ENCODE measurements around the gene SH3BGRL2. TPM values are rescaled to one million over a fixed set of nuclear protein-coding genes. Genes with fewer than 3 reads are reported as not detected.

SH3BGRL2 gene
- total RNA-seq, 3 donors from 2014 or later (not counting 1 experiment from before 2014, with no cell fraction given): 0.68 to 5.8 (median 1.6) TPM

DNA sequence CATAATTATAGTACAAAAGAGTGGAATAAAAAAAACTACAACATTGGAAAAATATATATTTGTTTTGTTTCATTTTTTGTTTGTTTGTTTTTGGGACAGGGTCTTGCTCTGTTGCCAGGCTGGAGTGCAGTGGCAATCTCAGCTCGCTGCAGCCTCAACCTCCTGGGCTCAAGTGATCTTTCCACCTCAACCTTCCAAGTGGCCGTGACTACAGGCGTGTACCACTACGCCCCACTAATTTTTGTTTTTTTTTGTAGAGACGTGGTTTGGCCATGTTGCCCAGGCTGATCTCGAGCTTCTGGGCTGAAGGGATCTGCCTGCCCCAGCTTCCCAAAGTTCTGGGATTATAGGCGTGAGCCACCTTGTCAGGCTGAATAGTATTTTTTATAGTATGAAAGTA is 41.4 kb upstream of the SH3BGRL2 start:
- Mint-ChIP-seq H3K36me3 (no peaks in the 10 kb centered on the region), H3K27ac (no peak overlapping the region), H3K9me3 (peaks cover 0 to 2% of the 10 kb centered on the region in 2 donors), H3K4me1 (no peaks in the 10 kb centered on the region), H3K27me3 (ENCODE audit: low read depth in 2 of 2) (no peaks in the 10 kb centered on the region), H3K4me3 (no peak overlapping the region)
- no peaks in the 10 kb centered on the region for H3K9me3 ChIP-seq (ENCODE audit: control insufficient read depth, insufficient read depth, low read length)
- no peaks in the 10 kb centered on the region for H3K4me1 ChIP-seq (ENCODE audit: control insufficient read depth, insufficient read depth, low read length)
- no peaks in the 10 kb centered on the region for H3K36me3 ChIP-seq (ENCODE audit: control insufficient read depth, insufficient read depth, low read length)
- no peak overlapping the region for H3K4me3 ChIP-seq (ENCODE audit: low read length)
- ATAC-seq (no peak), DNase-seq (no peak)
- no peak overlapping the region for H3K27ac ChIP-seq (ENCODE audit: low read length)
- WGBS (ENCODE audit: insufficient coverage): 72% methylated on average over 7 of the region's 7 CpGs
- TF ChIP-seq, protein P1, sequence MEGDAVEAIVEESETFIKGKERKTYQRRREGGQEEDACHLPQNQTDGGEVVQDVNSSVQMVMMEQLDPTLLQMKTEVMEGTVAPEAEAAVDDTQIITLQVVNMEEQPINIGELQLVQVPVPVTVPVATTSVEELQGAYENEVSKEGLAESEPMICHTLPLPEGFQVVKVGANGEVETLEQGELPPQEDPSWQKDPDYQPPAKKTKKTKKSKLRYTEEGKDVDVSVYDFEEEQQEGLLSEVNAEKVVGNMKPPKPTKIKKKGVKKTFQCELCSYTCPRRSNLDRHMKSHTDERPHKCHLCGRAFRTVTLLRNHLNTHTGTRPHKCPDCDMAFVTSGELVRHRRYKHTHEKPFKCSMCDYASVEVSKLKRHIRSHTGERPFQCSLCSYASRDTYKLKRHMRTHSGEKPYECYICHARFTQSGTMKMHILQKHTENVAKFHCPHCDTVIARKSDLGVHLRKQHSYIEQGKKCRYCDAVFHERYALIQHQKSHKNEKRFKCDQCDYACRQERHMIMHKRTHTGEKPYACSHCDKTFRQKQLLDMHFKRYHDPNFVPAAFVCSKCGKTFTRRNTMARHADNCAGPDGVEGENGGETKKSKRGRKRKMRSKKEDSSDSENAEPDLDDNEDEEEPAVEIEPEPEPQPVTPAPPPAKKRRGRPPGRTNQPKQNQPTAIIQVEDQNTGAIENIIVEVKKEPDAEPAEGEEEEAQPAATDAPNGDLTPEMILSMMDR (IDR thresholded peaks at IDR 0.05): no peak
- intact Hi-C loops (cut with micrococcal nuclease): no loop called here
- no peaks in the 10 kb centered on the region for H3K27me3 ChIP-seq (ENCODE audit: control insufficient read depth, insufficient read depth, low read length)

DNA sequence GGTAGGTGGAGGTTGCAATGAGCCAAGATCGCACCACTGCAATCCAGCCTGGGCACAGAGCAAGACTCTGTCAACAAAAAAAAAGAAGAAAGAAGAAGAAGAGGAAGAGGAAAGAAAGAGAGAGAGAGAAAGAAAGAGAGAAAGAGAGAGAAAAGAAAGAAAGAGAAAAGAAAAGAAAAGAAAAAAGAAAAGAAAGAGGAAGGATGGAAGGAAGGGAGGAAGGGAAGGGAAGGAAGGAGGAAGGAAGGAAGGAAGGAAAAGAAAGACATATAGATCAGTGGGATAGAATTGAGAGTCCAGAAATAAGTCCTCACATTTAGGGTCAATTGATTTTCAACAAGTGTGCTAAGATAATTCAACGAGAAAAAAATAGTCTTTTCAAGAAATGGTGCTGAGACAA is 34.0 kb upstream of the SH3BGRL2 start:
- H3K36me3 Mint-ChIP-seq: no peaks in the 10 kb centered on the region
- H3K36me3 ChIP-seq (ENCODE audit: control insufficient read depth, insufficient read depth, low read length): no peaks in the 10 kb centered on the region
- H3K4me1 ChIP-seq (ENCODE audit: control insufficient read depth, insufficient read depth, low read length): no peaks in the 10 kb centered on the region
- no peaks in the 10 kb centered on the region for H3K27me3 Mint-ChIP-seq (ENCODE audit: low read depth in 2 of 2)
- H3K27ac Mint-ChIP-seq: no peak overlapping the region
- intact Hi-C loops (cut with micrococcal nuclease): no loop called here
- H3K4me1 Mint-ChIP-seq: no peaks in the 10 kb centered on the region
- TF ChIP-seq, protein P1 (IDR thresholded peaks at IDR 0.05): no peak
- WGBS (ENCODE audit: insufficient coverage): 100% methylated on average over 2 of the region's 2 CpGs
- H3K4me3 Mint-ChIP-seq: no peak overlapping the region
- no peak for DNase-seq
- no peaks in the 10 kb centered on the region for H3K9me3 Mint-ChIP-seq
- ATAC-seq: no peak
- no peaks in the 10 kb centered on the region for H3K27me3 ChIP-seq (ENCODE audit: control insufficient read depth, insufficient read depth, low read length)
- no peak overlapping the region for H3K27ac ChIP-seq (ENCODE audit: low read length)
- no peak overlapping the region for H3K4me3 ChIP-seq (ENCODE audit: low read length)
- no peaks in the 10 kb centered on the region for H3K9me3 ChIP-seq (ENCODE audit: control insufficient read depth, insufficient read depth, low read length)

DNA sequence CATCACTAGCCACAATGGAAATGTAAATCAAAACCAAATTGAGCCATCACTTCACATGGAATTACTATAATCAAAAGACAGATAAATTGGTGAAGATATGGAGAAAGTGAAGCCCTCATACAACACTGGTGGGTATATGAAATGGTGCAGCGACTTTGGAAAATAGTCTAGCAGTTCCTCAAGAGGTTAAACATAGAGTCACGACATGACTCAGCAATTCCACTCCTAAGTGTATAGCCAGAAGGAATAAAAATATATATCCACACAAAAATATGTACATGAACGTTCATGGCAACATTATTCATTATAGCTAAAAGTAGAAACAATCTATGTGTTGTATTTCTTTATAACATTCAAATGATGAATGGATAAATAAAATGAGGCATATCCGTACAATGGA is 33.1 kb upstream of the SH3BGRL2 start:
- Mint-ChIP-seq H3K36me3 (no peaks in the 10 kb centered on the region), H3K4me3 (no peak overlapping the region), H3K9me3 (no peaks in the 10 kb centered on the region), H3K27me3 (ENCODE audit: low read depth in 2 of 2) (no peaks in the 10 kb centered on the region), H3K4me1 (no peaks in the 10 kb centered on the region), H3K27ac (no peak overlapping the region)
- Histone ChIP-seq H3K4me1 (ENCODE audit: control insufficient read depth, insufficient read depth, low read length) (no peaks in the 10 kb centered on the region), H3K36me3 (ENCODE audit: control insufficient read depth, insufficient read depth, low read length) (no peaks in the 10 kb centered on the region), H3K27ac (ENCODE audit: low read length) (no peak overlapping the region), H3K9me3 (ENCODE audit: control insufficient read depth, insufficient read depth, low read length) (no peaks in the 10 kb centered on the region), H3K27me3 (ENCODE audit: control insufficient read depth, insufficient read depth, low read length) (no peaks in the 10 kb centered on the region), H3K4me3 (ENCODE audit: low read length) (no peak overlapping the region)
- no peak for ATAC-seq
- TF ChIP-seq, protein P1 (IDR thresholded peaks at IDR 0.05): no peak
- WGBS (ENCODE audit: insufficient coverage): no CpG with 5 or more reads among the region's 4 CpGs
- intact Hi-C loops (cut with micrococcal nuclease): no loop called here
- no peak for DNase-seq

GRCh38 chr6:79599725-79600259 is 31.3 kb upstream of the SH3BGRL2 start:
- no peak overlapping the region for H3K27ac ChIP-seq (ENCODE audit: low read length)
- no peaks in the 10 kb centered on the region for H3K4me1 ChIP-seq (ENCODE audit: control insufficient read depth, insufficient read depth, low read length)
- no peaks in the 10 kb centered on the region for H3K36me3 ChIP-seq (ENCODE audit: control insufficient read depth, insufficient read depth, low read length)
- H3K36me3 Mint-ChIP-seq: no peaks in the 10 kb centered on the region
- no peak overlapping the region for H3K4me3 Mint-ChIP-seq
- H3K9me3 ChIP-seq (ENCODE audit: control insufficient read depth, insufficient read depth, low read length): no peaks in the 10 kb centered on the region
- H3K4me1 Mint-ChIP-seq: peaks cover 2 to 6% of the 10 kb centered on the region in 2 donors
- DNase-seq (no peak), ATAC-seq (no peak)
- WGBS (ENCODE audit: insufficient coverage): 86% methylated on average over 4 of the region's 5 CpGs
- H3K27ac Mint-ChIP-seq: no peak overlapping the region
- H3K4me3 ChIP-seq (ENCODE audit: low read length): no peak overlapping the region
- intact Hi-C loops (cut with micrococcal nuclease): no loop called here
- H3K9me3 Mint-ChIP-seq: no peaks in the 10 kb centered on the region
- TF ChIP-seq, protein P1 (IDR thresholded peaks at IDR 0.05): no peak
- no peaks in the 10 kb centered on the region for H3K27me3 ChIP-seq (ENCODE audit: control insufficient read depth, insufficient read depth, low read length)
- H3K27me3 Mint-ChIP-seq (ENCODE audit: low read depth in 2 of 2): no peaks in the 10 kb centered on the region

All from natural killer cell (primary cell).